Measurements from ENCODE around the gene CNIH3. TPM values are rescaled to one million over a fixed set of nuclear protein-coding genes. Genes with fewer than 3 reads are reported as not detected.

Gene CNIH3
- total and polyA plus RNA-seq, 2 donors (not counting 3 experiments of a cell fraction or from before 2014, with no cell fraction given): 1.3 to 2.5 TPM

- Histone ChIP-seq H3K4me1 (ENCODE audit: control insufficient read depth, extremely low read depth, insufficient read depth, low read length) (no peaks in the 10 kb centered on the region), H3K9me3 (replicated peaks; ENCODE audit: control insufficient read depth, insufficient read depth, low read length) (no peaks in the 10 kb centered on the region), H3K27ac (ENCODE audit: insufficient read depth, low read depth, low read length) (no peak overlapping the region), H3K4me2 (ENCODE audit: insufficient read depth, low read length) (no peak overlapping the region), H2AFZ (ENCODE audit: low read depth, low read length) (no peak overlapping the region), H3K9me1 (replicated peaks; ENCODE audit: control insufficient read depth, extremely low read depth, insufficient read depth, low read length) (no peaks in the 10 kb centered on the region), H3K9ac (replicated peaks; ENCODE audit: extremely low read depth, insufficient read depth, low read length) (no peak overlapping the region), H3K27me3 (ENCODE audit: control insufficient read depth in 2 of 2, insufficient read depth in 2 of 2, low read length in 2 of 2) (peaks cover 0 to 4% of the 10 kb centered on the region in 2 experiments), H3K79me2 (ENCODE audit: control insufficient read depth, insufficient read depth, low read length) (no peaks in the 10 kb centered on the region), H3K36me3 (ENCODE audit: control insufficient read depth in 2 of 2, extremely low read depth in 1 of 2, insufficient read depth in 2 of 2, low read length in 2 of 2) (no peaks in the 10 kb centered on the region), H3K4me3 (replicated peaks in 1 of 3; ENCODE audit: insufficient read depth in 1 of 3, low read depth in 1 of 3, low read length in 3 of 3) (no peak overlapping the region), H4K20me1 (replicated peaks; ENCODE audit: control insufficient read depth, extremely low read depth, insufficient read depth, low read length) (no peaks in the 10 kb centered on the region)
- BruUV-seq (replicated peaks): no TSS peak
- CTCF ChIA-PET: no interaction called here
- intact Hi-C loops (cut with micrococcal nuclease) (no loop called here), dilution Hi-C loops (cut with MboI; ENCODE audit: extremely low pct_ligation_motif_present, low sequenced_read_pairs) (no loop called here)
- DNase-seq (ENCODE audit: low read depth, low spot score) (no peak), FAIRE-seq (no peak)
- TF ChIP-seq MAX (IDR thresholded peaks at IDR 0.05; ENCODE audit: insufficient read depth, insufficient read length) (no peak), CTCF (IDR thresholded peaks at IDR 0.05; ENCODE audit: extremely low read depth in 1 of 2, insufficient read depth in 1 of 2, low read depth in 1 of 2, low read length in 2 of 2) (no peak), FOS (IDR thresholded peaks at IDR 0.05; ENCODE audit: borderline replicate concordance, insufficient read depth, low read length) (no peak), JUN (IDR thresholded peaks at IDR 0.05; ENCODE audit: borderline replicate concordance, insufficient read depth, insufficient read length, low read depth) (no peak), EZH2 (IDR thresholded peaks at IDR 0.05; ENCODE audit: borderline replicate concordance, low read depth, low read length, severe bottlenecking) (no peak), GATA2 (IDR thresholded peaks at IDR 0.05; ENCODE audit: insufficient read depth, insufficient read length, low read depth, low read length) (no peak)
- POLR2A ChIA-PET: no interaction called here
These were observed 53.3 kb downstream of the CNIH3 start for GRCh38 chr1:224669403-224669802.

All from endothelial cell of umbilical vein (primary cell).